IPS DF 4.7 (cell line): ENCODE results near the gene GALE.
"Not testable (repeated sequence)": the region's sequence is repeated elsewhere in the genome, so short reads cannot be mapped to it uniquely, and the experiment has no call there.

ENCODE experiments used
- DNase-seq: peaks from one replicate; pipeline ENCODE4 v3.0.0-alpha.2; 2013; ENCODE audit warnings: low spot score; ENCODE audit errors: extremely low read depth

Gene GALE

DNA sequence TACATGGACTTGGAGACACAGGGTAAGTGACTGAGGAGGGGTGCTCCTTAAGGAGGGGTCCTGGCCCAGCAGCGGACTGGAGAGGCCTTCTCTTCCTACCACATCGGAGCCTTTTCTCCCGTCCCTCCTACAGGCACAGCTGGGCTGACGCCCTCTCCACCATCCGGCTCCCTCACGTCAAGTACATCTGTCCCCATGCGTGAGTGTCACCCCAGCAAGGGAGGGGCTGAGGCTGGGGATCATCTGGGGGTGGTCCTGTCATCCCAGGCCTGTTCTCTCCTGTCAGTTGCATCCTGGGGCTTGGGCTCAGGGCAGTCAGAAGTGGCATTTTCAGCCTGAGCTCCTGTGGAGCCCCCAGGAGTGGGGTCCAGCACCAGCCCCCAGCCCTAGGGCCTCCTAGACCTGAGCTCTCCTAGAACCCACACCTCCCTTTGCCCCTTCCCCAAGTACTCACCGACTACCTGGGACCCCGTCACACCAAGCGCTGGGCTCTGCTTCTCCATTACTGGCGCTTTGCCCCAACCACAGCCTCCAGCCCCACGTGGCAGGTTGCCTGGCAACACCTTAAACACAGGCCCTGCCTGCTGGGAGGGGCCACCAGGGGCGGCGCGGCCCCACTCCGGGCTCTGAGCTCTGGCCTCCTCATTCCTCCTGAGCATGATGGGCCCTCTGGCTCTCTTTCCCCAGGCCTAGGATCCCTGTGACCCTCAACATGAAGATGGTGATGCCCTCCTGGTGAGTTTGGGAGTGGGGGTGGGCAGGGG, 7.4 kb downstream of the GALE start:
- DNase-seq = no peak

- no peak for DNase-seq
Observed at GRCh38 chr1:23792151-23792945, 8.2 kb downstream of the GALE start.

DNA sequence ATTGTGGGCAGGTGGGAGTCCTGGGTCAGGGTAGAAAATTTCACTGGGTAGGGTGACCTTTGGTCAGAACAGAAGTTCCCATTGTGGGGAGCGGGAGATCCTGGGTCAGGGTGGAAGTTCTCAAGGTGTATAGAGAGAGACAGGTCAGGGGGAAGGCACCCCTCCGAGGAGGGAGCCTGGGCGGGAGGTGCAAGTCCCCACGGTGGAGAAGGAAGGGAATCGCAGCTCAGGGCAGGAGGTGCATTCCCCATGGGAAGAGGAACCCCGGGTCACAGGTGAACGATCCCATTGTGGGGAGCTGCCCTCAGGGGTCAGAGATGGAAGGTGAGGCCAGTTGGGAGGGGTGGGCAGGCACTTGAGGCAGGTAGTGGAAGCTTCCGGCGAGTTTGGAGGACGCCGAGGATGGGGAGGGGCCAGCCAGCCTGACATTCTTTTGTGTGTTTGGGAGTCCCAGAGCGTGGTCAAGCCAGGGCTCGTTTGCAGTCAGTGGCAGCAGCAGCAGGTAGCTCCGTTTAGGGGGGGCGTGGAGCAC, 9.0 kb downstream of the GALE start:
- no peak for DNase-seq

DNA sequence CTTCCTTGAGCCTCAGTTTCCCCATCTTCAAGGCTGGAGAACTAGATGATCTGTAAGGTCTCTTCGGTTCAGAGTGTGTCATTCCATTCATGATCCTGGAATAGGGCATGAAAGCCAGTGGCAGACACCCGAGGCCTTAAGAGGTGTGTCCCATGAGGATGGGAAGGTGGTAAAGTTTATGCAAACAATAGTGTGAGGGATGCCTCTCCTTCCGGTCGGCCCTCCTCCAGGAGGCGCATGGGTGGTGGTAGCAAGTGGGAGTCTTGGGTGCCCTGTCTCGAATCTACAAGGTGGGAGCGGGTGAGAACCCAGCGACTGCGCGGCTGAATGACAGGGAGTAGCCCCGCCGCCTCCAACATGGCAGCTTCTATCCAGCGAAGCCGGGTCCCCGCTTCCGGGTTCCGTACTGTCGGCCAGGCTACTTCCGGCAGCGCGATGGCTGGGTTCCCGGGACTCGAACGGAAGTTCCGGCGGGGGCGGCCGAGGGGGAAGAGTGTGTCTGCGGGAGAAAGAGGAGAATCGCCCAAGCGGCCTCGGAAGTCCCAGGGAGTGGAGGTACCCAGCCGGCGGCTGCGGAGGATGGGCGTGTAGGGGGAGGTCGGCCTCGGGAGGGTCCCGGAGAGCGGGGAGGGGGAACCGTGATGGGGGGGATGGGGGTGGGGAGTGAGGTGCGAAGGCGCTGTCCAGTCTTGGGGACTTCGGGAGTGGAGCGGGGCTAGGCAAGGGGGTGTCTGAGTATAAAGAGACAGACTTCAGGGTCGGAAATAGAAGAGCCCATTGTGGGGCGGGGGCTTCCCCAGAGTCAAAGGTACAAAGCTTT, 9.6 kb downstream of the GALE start, which contains the start of gene LYPLA2:
Gene LYPLA2, plus strand, starts transcription at position 450 of the 820 bp plus-strand sequence. CDS start 1,538 bp downstream, outside the sequence.
- no peak for DNase-seq

DNA sequence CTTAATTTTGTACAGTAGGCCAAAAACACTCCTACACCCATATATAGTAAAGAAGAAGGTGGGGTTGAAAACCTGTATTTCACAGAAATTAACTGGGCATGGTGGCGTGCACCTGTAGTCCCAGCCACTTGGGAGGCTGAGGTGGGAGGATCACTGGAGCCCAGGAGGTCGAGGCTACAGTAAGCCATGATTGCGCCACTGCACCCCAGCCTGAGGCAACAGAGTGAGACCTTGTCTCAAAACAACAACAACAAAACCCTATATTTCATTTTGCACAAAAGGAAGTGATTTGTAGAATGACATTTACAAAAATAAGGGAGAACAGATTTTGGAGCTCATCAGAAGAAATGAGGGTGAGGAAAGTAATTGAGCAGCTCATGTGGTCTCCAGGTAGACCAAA, 11.9 kb downstream of the GALE start:
- no peak for DNase-seq

GRCh38 chr1:23787701-23788100, 12.9 kb downstream of the GALE start:
- DNase-seq = no peak

DNA sequence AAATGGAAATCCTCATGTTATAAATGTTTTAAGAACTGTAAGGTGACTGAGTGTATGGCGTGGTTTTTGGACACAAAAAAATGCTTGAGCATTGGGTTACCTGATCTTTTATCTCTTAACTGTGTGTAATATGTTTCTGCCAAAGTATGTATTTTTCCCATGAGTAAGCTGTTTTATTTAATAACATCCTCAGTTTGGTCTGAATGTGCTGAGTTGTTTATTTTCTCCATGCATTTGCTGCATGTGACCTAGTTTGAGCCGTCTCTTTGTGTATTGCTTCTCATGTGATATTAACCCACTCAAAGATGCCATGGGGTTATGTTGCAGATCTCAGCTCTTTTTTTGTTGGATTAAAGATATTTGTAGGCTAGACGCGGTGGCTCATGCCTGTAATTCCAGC, 15.7 kb downstream of the GALE start:
- DNase-seq = no peak

DNA sequence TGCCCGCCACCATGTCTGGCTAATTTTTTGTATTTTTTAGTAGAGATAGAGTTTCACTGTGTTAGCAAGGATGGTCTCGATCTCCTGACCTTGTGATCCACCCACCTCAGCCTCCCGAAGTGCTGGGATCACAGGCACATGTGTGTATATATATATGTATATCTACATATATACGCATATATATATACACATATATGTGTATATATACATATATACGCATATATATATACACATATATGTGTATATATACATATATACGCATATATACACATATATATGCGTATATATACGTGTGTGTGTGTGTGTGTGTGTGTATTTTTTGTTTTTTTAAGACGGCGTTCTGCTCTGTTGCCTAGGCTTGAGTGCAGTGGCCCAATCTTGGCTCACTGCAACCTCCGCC, 17.4 kb downstream of the GALE start:
- DNase-seq = not testable (repeated sequence)

DNA sequence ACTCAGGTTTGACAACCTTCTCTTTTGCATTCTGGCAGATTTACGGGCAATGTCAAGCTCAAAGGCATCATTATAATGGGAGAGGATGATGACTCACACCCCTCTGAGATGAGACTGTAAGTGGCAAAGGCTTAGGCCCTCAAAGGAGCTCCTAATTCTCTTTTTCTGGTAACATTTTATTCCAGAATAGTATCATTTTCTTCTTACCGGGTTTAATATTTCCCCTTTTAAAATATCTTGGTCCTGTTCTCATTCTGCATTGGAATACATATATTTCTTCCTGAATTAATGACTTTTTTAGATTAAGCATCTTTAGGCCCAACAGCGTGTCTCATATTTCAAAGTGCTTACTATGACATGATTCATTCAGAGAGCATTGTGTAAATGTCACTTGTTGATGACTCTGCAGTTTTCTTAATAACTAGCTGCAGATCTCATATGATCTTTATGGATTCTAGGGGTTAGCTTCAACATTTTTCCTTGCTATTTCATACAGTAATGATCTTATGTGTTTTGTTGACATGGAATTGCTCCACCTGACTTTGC, 20.7 kb downstream of the GALE start:
- DNase-seq = no peak

GRCh38 chr1:23777979-23778814, 22.4 kb downstream of the GALE start, which contains the start of gene PITHD1:
Gene PITHD1, plus strand, starts transcription at chr1:23778418. Its CDS starts 98 bp downstream, at chr1:23778516.
- DNase-seq = no peak

GRCh38 chr1:23776217-23776616, 24.3 kb downstream of the GALE start:
- DNase-seq = no peak

GRCh38 chr1:23774174-23774880, 26.2 kb downstream of the GALE start:
- DNase-seq = no peak

DNA sequence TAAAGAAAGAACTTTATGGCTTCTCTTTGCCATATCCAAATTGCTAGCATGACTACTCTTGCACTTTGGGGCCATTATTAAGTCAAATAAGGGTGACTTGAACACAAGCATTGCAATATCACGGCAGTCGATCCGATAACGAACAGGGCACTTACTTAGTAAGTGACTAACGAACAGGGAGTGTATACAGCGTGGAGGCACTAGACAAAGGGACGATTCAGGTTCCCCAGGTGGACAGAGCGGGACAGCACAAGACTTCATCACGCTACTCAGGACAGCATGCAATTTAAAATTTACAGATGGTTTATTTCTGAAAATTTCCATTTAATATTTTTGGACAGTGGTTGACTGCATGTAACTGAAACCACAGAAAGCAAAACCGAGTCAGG, 27.7 kb downstream of the GALE start:
- DNase-seq = no peak

- DNase-seq = no peak
Observed at GRCh38 chr1:23772049-23772853, 28.3 kb downstream of the GALE start.

DNA sequence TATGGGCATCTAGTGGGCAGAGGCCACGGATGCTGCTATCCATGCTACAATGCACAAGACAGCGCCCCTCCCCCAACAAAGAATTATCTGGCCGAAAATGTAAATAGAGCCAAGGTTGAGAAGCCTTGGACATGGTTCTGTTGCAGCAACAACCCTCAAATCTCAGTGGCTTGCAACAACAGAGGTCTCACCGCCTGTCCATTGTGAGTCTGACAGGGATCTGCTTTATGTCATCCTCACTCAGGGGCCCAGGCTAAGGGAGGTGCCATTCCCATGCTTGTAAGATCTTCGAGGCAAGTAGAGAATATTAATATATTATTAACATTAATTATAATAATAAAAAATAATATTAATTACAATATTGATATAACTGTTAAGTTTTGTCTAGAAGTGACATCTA, 31.8 kb downstream of the GALE start:
- no peak for DNase-seq

- no peak for DNase-seq
Observed at GRCh38 chr1:23763041-23763577, 37.4 kb downstream of the GALE start.

DNA sequence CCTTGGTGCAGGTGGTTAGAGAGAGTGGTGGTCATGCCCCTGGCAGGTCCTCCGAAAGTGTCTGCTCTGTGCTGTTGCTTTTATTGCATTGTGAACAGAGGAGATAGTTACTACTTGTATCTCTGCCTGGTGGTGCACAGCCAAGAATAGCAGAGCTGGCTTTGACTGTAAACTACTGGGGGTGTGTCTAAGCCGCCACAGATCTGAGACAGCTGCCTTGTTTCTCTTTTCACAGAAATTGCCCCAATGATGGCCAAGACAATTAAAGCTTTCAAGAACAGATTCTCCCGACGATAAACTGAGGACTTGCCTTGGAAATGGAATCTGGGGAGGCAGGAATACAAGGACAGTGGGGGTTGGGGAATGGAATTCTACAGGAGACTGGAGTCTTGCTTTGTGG, 41.3 kb downstream of the GALE start:
- DNase-seq = no peak

DNA sequence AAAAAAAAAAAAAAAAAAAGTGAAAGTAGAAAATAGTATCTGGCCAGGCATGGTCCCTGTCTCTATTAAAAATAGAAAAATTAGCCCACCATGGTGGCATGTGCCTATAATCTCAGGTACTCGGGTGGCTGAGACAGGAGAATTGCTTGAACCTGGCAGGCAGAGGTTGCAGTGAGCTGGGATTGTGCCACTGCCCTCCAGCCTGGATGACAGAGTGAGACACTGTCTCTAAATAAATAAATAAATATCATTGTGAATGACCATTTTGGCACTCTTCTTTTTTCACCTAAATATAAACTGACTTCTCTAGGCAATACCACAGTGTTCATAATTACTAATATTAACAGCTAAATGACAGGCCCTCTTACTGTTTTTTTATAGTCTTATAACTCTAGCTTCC, 42.7 kb downstream of the GALE start:
- no peak for DNase-seq

DNA sequence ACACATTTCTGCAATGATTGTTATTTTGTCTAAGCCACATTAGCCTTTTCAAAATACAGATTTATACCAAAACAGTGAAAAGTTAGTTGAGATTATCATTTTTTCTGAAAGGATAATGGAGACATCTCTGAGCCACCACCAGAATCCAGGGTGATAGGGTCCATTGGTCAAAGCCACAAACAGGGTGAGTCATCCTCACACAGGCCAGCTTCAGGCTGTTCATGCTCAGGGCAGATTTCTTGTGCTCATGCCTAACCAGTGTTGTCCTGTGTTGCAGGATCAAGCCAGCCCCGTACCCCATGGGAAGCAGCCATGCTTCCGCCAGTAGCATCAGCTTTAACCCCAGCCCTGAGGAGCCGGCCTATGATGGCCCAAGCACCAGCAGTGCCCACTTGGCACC, 43.9 kb downstream of the GALE start:
- DNase-seq = no peak
